Activated naive CD8-positive, alpha-beta T cell treated with anti-CD3 and anti-CD28 coated beads for 36 hours (primary cell): ENCODE results near the gene PRPF19. TPM values are rescaled to one million over a fixed set of nuclear protein-coding genes. Genes with fewer than 3 reads are reported as not detected.
A peak's percentile ranks its signal among the peaks of the same experiment; 100 is the strongest.

Source experiments
- DNase-seq: peaks from one replicate; pipeline ENCODE4 v3.0.0; 2021
- H3K27ac Mint-ChIP-seq: one replicate; pipeline ENCODE4 v1.8.0; 2022; ENCODE audit warnings: mild to moderate bottlenecking, moderate library complexity, mixed read lengths
- H3K27me3 Mint-ChIP-seq: one replicate; pipeline ENCODE4 v1.8.0; 2022; ENCODE audit warnings: mild to moderate bottlenecking, mixed read lengths
- H3K36me3 Mint-ChIP-seq: one replicate; pipeline ENCODE4 v1.8.0; 2021; ENCODE audit warnings: mild to moderate bottlenecking, mixed read lengths
- H3K4me1 Mint-ChIP-seq: one replicate; pipeline ENCODE4 v1.8.0; 2021; ENCODE audit warnings: mixed read lengths
- H3K4me3 Mint-ChIP-seq: one replicate; pipeline ENCODE4 v1.8.0; 2022; ENCODE audit warnings: mild to moderate bottlenecking, moderate library complexity, mixed read lengths
- H3K9me3 Mint-ChIP-seq: one replicate; pipeline ENCODE4 v1.8.0; 2022; ENCODE audit warnings: mixed read lengths
- total RNA-seq, 2 experiments: library from RNA; stranded (reverse); gene quantifications; one replicate each; pipeline ENCODE4 v1.2.3, GENCODE V29; 2021

Gene PRPF19
- total RNA-seq, 2 experiments from 2014 or later, result 209 to 213 TPM

DNA sequence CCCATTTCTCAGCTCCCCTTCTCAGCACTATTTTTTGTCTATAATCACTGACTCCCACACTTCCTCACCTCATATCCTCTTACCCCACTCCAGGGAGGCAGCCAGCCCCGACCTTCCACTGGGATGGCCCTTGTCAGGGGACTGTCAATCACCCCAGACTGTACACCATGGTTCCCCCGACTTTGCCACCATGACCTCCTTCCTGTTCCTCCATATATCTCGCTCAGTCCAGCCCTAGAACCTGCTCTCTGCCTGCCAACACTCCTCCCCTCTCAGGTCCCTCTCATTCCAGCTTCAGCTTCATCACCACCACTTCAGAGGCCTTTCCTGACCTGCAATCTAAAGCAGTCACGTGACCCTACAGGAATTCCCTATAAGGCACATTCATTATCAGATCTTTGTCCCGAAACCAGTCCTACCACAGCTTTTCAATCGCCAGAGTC lies 16.5 kb downstream of the PRPF19 start:
- Mint-ChIP-seq H3K4me1 (peaks cover 3% of the 10 kb centered on the region), H3K27ac (peak overlapping the region; percentile 49), H3K36me3 (peaks cover 30% of the 10 kb centered on the region), H3K9me3 (no peaks in the 10 kb centered on the region), H3K4me3 (no peak overlapping the region), H3K27me3 (no peaks in the 10 kb centered on the region)
- no peak for DNase-seq

DNA sequence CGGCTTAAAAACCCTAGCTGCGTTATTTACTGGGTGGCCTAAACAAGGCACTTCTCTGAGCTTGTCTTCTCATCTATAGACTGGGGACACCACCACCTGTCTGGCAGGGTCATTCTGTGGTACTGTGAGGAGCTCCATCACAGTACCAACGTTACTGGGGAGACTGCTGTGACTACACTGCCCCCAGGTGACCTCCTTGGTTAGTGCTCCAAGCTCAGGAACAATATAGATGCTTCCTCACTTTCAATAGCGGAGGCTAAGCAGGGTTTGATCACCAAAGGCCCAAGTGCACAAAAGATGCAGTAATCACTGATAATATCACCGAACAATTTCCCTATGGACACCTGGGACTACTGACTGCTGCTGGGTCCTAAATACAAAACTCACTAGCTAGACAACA lies 18.8 kb downstream of the PRPF19 start:
- Mint-ChIP-seq H3K27ac (no peak overlapping the region), H3K27me3 (no peaks in the 10 kb centered on the region), H3K9me3 (no peaks in the 10 kb centered on the region), H3K4me3 (no peak overlapping the region), H3K4me1 (peaks cover 3% of the 10 kb centered on the region), H3K36me3 (peaks cover 30% of the 10 kb centered on the region)
- DNase-seq, result no peak

DNA sequence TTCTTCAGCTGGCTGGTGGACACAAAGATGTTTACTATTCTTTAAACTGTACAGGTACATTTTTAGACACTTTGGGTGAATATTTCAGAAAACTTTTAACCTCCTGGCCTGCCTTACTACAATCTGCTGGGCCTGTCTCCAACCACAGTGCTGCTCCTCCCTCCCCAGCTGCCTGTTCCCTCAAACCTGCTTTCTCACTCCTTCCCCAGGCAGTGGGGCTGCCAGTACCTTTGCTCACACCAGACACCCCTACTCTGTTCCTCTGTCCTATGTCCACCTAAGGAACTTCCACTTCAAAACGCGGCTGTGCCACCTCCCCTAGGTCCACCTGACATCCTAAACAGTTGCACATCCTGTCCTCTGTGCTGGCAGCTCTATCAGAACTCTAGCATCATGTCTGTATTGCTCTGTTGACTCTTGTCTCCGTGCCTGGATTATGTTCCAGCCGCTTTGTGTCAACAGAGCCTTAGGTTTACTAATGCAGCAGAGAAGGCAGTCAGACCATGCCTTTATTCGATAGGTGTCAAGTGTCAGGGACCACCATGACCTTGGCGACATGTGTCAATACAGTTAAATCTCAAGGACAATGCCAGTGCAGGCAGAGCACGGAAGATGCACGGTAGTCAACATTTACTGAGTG lies 25.6 kb downstream of the PRPF19 start:
- Mint-ChIP-seq H3K4me3 (no peak overlapping the region), H3K4me1 (no peaks in the 10 kb centered on the region), H3K9me3 (no peaks in the 10 kb centered on the region), H3K36me3 (peaks cover 18% of the 10 kb centered on the region), H3K27ac (no peak overlapping the region), H3K27me3 (no peaks in the 10 kb centered on the region)
- no peak for DNase-seq

DNA sequence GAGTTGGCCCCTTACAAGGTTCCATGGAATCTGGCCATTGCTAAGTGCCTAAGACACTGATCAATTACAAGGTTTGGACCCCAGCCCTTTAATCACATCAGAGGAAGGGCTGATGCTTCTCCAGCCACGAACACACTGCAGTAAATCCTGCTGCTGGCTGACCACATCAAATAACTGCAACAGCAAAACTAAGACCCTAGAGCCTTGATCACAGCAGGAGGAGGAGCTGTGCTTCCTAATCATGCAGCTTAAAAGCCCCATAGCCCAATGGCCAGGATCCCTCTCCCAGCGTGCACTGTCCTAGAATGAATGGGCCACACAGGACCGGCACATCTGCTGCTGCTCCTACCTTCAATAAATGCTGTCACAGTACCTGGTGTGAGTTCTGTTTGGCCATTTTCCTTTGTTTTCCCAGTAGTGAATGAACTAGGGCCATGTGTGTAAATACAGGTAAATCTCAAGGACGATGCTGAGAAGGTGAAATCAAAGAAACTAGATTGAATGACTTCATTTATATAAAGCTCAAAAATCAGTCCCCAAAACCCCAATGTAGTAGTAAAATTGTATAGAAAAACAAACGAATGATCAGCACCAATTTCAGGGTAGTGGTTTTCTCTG lies 26.3 kb downstream of the PRPF19 start:
- H3K4me3 Mint-ChIP-seq, result no peak overlapping the region
- H3K9me3 Mint-ChIP-seq, result no peaks in the 10 kb centered on the region
- no peak for DNase-seq
- H3K36me3 Mint-ChIP-seq, result peaks cover 16% of the 10 kb centered on the region
- peak overlapping the region; percentile 5 for H3K27ac Mint-ChIP-seq
- no peaks in the 10 kb centered on the region for H3K27me3 Mint-ChIP-seq
- H3K4me1 Mint-ChIP-seq, result no peaks in the 10 kb centered on the region

DNA sequence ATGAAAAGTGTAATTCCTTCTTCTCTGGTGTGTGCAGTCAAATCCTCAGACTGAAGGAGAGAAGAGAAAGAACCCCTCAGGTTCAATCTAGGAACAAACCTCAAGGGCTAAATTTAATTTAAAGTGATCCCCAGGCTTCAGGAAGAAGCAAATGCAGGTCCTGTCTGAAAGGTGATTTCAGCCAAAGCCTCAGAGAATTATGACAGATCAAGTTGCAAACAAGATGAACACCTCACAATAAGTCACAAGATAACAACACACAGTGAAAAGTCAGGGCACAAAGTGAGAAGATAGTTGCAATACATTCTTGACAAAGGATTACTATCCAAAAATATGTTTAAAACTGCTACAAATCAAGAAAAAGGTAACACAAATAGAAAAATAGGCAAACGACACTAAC lies 27.3 kb downstream of the PRPF19 start:
- Mint-ChIP-seq H3K4me3 (no peak overlapping the region), H3K4me1 (no peaks in the 10 kb centered on the region), H3K9me3 (no peaks in the 10 kb centered on the region), H3K27ac (no peak overlapping the region), H3K27me3 (no peaks in the 10 kb centered on the region), H3K36me3 (peaks cover 13% of the 10 kb centered on the region)
- DNase-seq, result no peak

DNA sequence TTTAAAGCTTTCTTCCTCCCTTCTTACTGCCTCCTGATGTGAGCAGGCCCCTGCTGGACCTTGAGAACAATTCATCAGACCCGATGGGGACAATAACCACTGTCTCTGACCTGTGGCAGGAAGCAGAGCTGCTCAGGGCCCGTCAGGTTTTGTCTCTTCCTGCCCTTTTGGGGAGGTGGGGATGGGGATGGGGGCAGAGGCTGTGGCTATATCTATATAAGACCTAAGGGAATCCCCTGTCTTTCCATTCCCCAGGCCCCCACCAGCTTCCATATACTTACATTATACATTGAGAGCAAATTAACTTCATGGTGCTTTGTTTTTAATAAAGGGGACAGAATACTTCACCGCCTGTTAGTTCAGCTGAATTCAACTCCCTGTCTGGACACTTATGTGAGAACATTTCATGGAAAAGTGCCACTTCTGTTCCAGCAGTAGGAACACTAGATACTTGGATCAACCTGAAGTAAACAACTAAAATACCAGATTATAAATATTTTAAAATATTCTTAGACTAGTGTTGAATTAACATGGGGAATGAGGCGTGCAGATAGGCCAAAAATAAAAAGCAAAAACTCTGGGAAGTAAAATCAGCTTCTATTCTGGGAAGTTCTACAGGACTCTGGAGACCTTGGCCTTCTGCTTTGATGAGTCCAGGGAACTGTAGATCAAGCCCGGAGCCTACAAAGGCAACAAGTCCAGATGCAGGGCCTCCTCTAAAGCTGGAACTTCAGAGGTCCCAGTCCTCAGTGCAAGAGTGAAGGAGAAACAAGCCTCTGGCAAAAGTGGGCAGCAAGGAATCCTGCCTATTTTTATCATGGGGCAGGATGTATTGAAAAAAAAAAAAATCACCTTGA lies 27.9 kb downstream of the PRPF19 start:
- Mint-ChIP-seq H3K27ac (no peak overlapping the region), H3K4me3 (no peak overlapping the region), H3K9me3 (no peaks in the 10 kb centered on the region), H3K4me1 (no peaks in the 10 kb centered on the region), H3K27me3 (no peaks in the 10 kb centered on the region), H3K36me3 (peaks cover 9% of the 10 kb centered on the region)
- no peak for DNase-seq

DNA sequence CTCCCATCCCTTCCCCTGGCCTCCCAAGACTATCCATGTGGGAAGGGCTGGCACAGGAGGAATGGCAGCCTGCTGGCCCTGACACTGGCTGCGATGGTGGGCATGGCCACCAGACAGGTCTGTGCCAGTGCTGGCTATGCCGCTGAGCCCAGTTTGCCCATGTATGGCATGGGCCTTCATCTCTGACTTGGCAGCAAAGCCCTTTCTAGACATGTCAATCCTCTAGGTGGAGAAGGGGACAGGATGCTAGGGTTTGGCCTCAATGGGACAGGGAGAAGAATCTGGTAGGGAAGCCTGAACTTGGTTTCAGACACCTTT lies 30.3 kb downstream of the PRPF19 start:
- Mint-ChIP-seq H3K27ac (peak overlapping the region; percentile 48), H3K9me3 (no peaks in the 10 kb centered on the region), H3K36me3 (peaks cover 3% of the 10 kb centered on the region), H3K4me3 (no peak overlapping the region), H3K4me1 (peaks cover 14% of the 10 kb centered on the region), H3K27me3 (no peaks in the 10 kb centered on the region)
- no peak for DNase-seq

DNA sequence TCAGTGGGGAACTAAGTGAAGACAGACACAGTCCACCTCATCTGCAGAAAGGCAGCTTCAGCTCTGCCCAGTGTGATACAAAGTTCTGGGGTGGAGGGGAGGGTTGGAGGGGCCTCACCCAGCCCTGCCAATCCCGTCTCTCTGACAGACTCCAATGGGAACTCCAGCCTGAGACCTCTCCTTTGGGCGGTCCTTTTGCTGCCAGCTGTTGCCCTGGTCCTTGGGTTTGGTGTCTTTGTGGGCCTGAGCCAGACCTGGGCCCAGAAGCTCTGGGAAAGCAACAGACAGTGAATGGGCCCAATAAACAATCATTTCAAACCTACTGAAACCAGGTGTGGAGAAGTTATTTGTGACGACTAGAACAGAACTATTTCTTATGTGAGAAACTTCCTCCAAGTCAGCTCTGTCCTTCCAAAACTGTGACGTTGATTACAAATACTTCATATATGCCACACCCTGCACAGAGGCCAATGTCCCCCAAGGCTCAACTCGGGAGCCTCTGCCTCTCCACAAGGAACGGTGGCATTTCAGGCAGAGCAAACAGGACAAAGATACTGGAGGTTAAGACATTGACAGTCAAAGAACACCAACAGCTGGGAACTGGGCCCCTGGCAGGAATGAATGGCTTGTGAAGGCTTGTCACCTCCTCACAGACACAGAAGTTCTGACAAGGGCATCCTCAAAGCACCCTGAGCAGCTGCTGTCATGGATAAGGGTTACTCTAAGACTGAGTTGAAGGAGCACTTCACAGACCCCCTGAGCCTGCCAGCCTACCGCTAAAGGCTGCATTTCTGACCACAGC lies 30.8 kb downstream of the PRPF19 start:
- H3K36me3 Mint-ChIP-seq, result no peaks in the 10 kb centered on the region
- H3K9me3 Mint-ChIP-seq, result no peaks in the 10 kb centered on the region
- H3K4me1 Mint-ChIP-seq, result peaks cover 19% of the 10 kb centered on the region
- H3K27ac Mint-ChIP-seq, result no peak overlapping the region
- no peaks in the 10 kb centered on the region for H3K27me3 Mint-ChIP-seq
- H3K4me3 Mint-ChIP-seq, result no peak overlapping the region
- DNase-seq, result no peak

DNA sequence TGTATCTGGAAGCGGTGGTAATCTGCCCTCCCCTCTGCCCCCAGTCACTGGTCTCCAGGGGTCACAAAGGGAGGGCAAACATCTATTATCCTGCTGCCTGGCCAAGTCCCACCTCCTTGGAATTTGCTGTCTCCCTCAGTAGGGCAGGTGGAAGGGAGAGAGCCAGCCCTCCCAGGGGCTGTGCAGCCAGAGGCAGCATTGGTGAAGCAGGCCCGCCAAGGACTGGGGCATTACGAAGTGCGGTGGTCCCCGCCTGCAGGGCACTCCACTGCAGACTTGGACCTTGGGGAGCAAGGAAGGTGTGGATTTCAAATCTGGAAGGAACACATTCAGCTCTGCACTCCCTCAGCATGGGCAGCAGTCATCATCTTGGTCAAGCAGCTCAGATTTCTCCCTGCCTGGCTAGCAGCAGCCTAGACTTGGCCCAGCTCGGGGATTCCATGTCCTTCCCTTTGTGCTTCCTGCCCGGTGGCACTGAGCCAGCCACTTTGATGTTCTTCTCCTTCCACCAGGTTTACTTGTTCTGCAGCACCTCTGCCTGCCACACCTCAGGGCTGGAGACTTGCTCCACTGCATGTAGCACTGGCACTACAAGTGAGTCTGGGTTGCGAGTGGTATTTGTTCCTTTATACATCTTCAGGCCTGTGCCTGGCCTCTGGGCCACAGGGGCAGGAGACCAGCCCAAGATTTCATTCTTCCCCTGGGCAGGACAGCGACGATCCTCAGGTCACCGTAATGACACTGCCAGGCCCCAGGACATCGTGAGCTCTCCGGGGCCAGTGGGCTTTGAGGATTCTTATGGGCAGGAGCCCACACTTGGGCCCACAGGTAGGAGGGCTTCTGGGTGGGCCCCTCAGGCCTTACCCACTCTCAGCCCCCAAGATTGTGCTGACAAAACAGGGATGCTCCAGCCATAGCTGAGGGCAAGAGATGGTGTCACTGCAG lies 31.7 kb downstream of the PRPF19 start:
- Mint-ChIP-seq H3K9me3 (no peaks in the 10 kb centered on the region), H3K4me1 (peaks cover 23% of the 10 kb centered on the region), H3K36me3 (no peaks in the 10 kb centered on the region), H3K27me3 (no peaks in the 10 kb centered on the region), H3K4me3 (no peak overlapping the region), H3K27ac (no peak overlapping the region)
- no peak for DNase-seq

DNA sequence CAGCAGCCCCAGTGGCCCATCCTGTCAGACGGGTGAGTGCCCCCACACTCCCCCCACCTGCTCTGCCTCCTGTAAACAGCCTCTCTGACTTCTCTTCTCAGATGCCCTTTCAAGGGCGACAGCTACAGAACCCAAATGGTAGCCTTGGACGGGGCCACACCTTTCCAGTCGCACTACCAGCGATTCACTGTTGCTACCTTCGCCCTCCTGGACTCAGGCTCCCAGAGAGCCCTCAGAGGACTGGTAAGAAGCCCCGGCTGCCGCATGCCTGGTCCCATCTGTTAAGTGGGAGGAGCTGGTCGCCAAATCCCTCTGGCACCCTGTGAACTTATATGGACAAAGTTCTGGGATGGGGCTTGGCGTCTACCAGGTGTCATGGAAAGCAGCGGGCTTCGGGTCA lies 32.9 kb downstream of the PRPF19 start:
- Mint-ChIP-seq H3K9me3 (no peaks in the 10 kb centered on the region), H3K27ac (no peak overlapping the region), H3K27me3 (no peaks in the 10 kb centered on the region), H3K4me1 (peaks cover 26% of the 10 kb centered on the region), H3K4me3 (no peak overlapping the region), H3K36me3 (no peaks in the 10 kb centered on the region)
- DNase-seq, result no peak

DNA sequence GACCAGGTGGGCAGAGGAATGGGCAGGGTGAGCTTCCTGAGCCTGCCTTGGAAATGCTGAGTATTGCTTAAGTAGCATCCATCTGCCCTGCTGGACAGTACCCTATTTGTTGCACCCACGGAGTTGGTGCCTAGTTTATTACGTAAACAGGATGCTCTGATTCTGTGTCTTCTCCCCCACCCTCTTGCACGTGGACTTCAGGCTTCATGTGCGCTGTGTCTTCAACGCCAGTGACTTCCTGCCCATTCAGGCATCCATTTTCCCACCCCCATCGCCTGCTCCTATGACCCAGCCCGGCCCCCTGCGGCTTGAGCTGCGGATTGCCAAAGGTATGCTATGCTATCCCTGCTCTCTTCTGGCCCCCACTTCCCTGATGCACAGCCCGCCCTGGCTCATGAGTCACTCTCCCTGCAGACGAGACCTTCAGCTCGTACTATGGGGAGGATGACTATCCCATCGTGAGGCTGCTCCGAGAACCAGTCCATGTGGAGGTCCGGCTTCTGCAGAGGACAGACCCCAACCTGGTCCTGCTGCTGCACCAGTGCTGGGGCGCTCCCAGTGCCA lies 33.3 kb downstream of the PRPF19 start:
- Mint-ChIP-seq H3K27me3 (no peaks in the 10 kb centered on the region), H3K4me3 (no peak overlapping the region), H3K36me3 (no peaks in the 10 kb centered on the region), H3K4me1 (peaks cover 26% of the 10 kb centered on the region), H3K9me3 (no peaks in the 10 kb centered on the region), H3K27ac (no peak overlapping the region)
- no peak for DNase-seq

DNA sequence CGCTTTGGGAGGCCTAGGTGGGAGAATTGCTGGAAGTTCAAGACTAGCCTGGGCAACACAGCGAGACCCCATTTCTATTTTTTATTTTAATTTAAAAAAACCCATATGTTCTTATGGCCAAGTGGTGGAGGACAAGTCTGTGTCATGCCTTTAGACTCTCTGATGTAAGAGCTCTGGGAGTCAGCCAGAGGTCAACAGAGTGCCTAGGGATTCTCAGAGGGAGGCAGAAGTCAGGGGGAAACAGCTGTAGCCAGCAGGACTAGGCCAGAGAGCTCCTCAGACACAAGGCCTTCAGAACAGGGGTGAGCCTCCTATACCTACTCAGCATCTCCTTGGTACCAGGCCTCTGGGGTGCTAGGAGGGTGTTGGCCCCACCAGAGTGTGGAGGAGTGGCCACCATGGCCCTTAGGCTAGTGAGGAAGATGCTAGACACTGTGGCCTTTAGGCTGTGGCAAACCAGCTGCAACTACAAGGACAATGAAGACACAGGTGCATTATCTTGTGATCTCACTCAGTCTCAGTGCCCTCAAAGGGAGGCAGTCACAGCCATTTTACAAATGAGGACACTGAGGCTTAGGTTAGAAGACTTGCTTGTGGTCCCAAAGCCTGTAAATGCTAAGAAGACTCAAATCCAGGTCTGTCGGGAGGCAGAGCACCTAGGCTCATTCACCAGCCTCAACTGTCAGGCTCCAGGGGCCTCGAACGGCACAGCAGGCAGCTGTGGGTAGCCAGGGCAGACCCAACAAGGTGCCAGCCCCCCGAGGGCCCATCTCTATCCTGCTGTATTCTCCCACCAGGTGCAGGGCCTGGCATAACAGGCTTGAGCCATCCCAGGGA lies 34.0 kb downstream of the PRPF19 start:
- no peak overlapping the region for H3K4me3 Mint-ChIP-seq
- H3K36me3 Mint-ChIP-seq, result no peaks in the 10 kb centered on the region
- no peaks in the 10 kb centered on the region for H3K9me3 Mint-ChIP-seq
- H3K4me1 Mint-ChIP-seq, result peaks cover 26% of the 10 kb centered on the region
- no peak for DNase-seq
- H3K27me3 Mint-ChIP-seq, result no peaks in the 10 kb centered on the region
- H3K27ac Mint-ChIP-seq, result no peak overlapping the region

DNA sequence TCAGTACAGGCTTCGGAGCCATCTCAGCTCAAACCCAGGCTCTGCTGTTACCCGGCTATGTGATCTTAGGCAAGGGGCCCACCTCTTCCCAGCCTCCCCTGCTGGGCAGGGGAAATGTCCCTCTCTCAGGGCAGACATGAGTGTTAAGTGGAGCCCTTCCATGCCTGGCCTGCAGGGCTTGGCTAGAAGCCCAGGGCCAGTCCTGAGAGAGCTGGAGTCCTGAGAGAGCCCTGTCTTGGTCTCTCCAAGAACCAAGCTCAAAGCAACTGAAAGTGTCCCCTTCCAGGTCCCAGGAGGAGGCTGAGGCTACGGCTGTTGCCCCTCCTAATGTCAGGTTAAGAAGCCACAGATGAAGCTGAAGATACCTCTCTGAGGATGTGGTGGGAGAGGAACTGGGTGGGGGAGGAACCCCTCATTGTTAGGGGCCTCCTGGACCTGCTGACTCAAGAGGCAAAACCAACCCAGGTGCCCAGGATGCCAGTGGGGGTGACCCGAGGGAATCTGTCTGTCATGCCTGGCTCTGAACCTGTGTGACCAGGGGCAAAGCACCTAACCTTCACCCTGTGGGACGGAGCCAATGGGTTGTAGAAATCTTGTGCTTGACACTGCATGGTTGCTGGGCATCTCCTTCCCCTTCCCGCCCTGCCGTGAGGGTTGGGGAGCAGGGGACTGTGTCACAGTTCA lies 34.9 kb downstream of the PRPF19 start:
- Mint-ChIP-seq H3K4me3 (no peak overlapping the region), H3K27me3 (no peaks in the 10 kb centered on the region), H3K9me3 (no peaks in the 10 kb centered on the region), H3K4me1 (peaks cover 26% of the 10 kb centered on the region), H3K27ac (no peak overlapping the region), H3K36me3 (no peaks in the 10 kb centered on the region)
- DNase-seq, result no peak
